Motor neuron (in vitro differentiated cells): ENCODE data around the gene DENND1B. TPM values are rescaled to one million over a fixed set of nuclear protein-coding genes. Genes with fewer than 3 reads are reported as not detected.

Experiments
- total RNA-seq, 8 experiments: library from RNA; unstranded; fragments of 300-600 nt; gene quantifications; 2 replicates each; pipeline versions ENCODE4 v1.2.3 to v1.2.4, GENCODE V29; 2022

The DENND1B gene
- total RNA-seq, 8 experiments from 2014 or later: 9.0 to 29.9 (median 11.6) TPM

Other genes starting within 250 kb of the DENND1B start
- gene C1orf53, start 127.2 kb upstream of the DENND1B start, total RNA-seq: 10 to 100 TPM in 4 of 8 experiments, 1 to 10 TPM in 4; 4.3 to 40.9 (median 10.1) TPM
- gene LHX9, start 141.9 kb upstream of the DENND1B start, total RNA-seq: 10 to 100 TPM in 1 of 8 experiments, 1 to 10 TPM in 2, under 1 TPM in 4, not detected in 1; 0.11 to 65.5 (median 0.85) TPM